PC-9 (cell line): Measurements from ENCODE around the gene HS3ST2. TPM values are rescaled to one million over a fixed set of nuclear protein-coding genes. Genes with fewer than 3 reads are reported as not detected.

ENCODE experiments used
- BruUV-seq: library from RNA; stranded (reverse); fragments of 400-500 nt; replicated peaks from 2 replicates; lab custom pipeline; 2021; lab: Mats Ljungman, UMichigan
- CTCF ChIA-PET: fragments of 300-600 bp; sonication (Branson Sonifier 250); formaldehyde crosslinking; loops from one replicate; lab custom pipeline; 2022; ENCODE audit warnings: antibody characterized with exemption; lab: Charles Lee
- POLR2A ChIA-PET: fragments of 300-600 bp; sonication (Branson Sonifier 250); formaldehyde crosslinking; loops from one replicate; lab custom pipeline; 2022; ENCODE audit warnings: antibody characterized with exemption; ENCODE audit not compliant: unreplicated experiment; lab: Charles Lee
- DNase-seq, 2 experiments: peaks; one replicate each; pipeline versions ENCODE4 v3.0.0 to v3.0.0-alpha.2; 2015 to 2022; ENCODE audit warnings: mixed read lengths in 1 of 2
- H2AFZ ChIP-seq: fragments of 200-600 bp; sonication (generic); 2 replicates; pipeline ENCODE4 v1.8.1; 2017; ENCODE audit warnings: antibody characterized with exemption
- H3F3A ChIP-seq: fragments of 200-600 bp; sonication (generic); 2 replicates; pipeline ENCODE4 v1.8.1; 2017; ENCODE audit warnings: antibody characterized with exemption, mild to moderate bottlenecking, low read depth; ENCODE audit not compliant: insufficient read depth
- H3K27ac ChIP-seq: fragments of 200-600 bp; sonication (generic); 2 replicates; pipeline ENCODE4 v1.6.1; 2016; ENCODE audit warnings: mixed run types
- H3K27me3 ChIP-seq: fragments of 200-600 bp; sonication (generic); 2 replicates; pipeline ENCODE4 v1.6.1; 2016; ENCODE audit warnings: low read depth, mixed run types; ENCODE audit not compliant: insufficient read depth
- H3K36me3 ChIP-seq: fragments of 200-600 bp; sonication (generic); 2 replicates; pipeline ENCODE4 v1.6.1; 2016; ENCODE audit warnings: low read depth, mixed run types
- H3K4me1 ChIP-seq: fragments of 200-600 bp; sonication (generic); replicated peaks from 2 replicates; pipeline ENCODE4 v1.6.1; 2016; ENCODE audit warnings: mixed run types; ENCODE audit not compliant: insufficient read depth
- H3K4me2 ChIP-seq: fragments of 200-600 bp; sonication (generic); 2 replicates; pipeline ENCODE4 v1.6.1; 2017; ENCODE audit warnings: mixed run types
- H3K4me3 ChIP-seq: fragments of 200-600 bp; sonication (generic); 2 replicates; pipeline ENCODE4 v1.6.1; 2016; ENCODE audit warnings: mixed run types
- H3K79me2 ChIP-seq: fragments of 200-600 bp; sonication (generic); 2 replicates; pipeline ENCODE4 v1.6.1; 2017; ENCODE audit warnings: low read depth, mixed run types
- H3K9me2 ChIP-seq: fragments of 200-600 bp; sonication (generic); 2 replicates; pipeline ENCODE4 v1.8.1; 2017; ENCODE audit warnings: mild to moderate bottlenecking; ENCODE audit not compliant: insufficient read depth
- H3K9me3 ChIP-seq: fragments of 200-600 bp; sonication (generic); 2 replicates; pipeline ENCODE4 v1.8.1; 2016; ENCODE audit warnings: low read depth; ENCODE audit not compliant: insufficient read depth
- H4K20me1 ChIP-seq: fragments of 200-600 bp; sonication (generic); 2 replicates; pipeline ENCODE4 v1.8.1; 2017; ENCODE audit not compliant: insufficient read depth
- EZH2 ChIP-seq: fragments of 200-600 bp; sonication (generic); IDR thresholded peaks from 2 replicates; pipeline ENCODE4 v1.8.0; 2017; ENCODE audit warnings: antibody characterized with exemption, low read depth
- intact Hi-C: fragments of 100-400 bp; cut with micrococcal nuclease; formaldehyde crosslinking; loops from one replicate; pipeline ENCODE4 v1.10.0; 2022; ENCODE audit not compliant: unreplicated experiment
- total RNA-seq: library from RNA; stranded (reverse); gene quantifications from 2 replicates; pipeline ENCODE4 v1.2.3, GENCODE V29; 2021
- TF ChIP-seq, protein P1 (sequence below): fragments of 200-600 bp; sonication (generic); conservative IDR thresholded peaks from 2 replicates; pipeline ENCODE4 v1.6.1; 2017; ENCODE audit warnings: mixed run types, antibody characterized with exemption, mild to moderate bottlenecking, moderate library complexity

The HS3ST2 gene
- total RNA-seq, 1 experiment from 2014 or later, result 1.1 TPM

DNA sequence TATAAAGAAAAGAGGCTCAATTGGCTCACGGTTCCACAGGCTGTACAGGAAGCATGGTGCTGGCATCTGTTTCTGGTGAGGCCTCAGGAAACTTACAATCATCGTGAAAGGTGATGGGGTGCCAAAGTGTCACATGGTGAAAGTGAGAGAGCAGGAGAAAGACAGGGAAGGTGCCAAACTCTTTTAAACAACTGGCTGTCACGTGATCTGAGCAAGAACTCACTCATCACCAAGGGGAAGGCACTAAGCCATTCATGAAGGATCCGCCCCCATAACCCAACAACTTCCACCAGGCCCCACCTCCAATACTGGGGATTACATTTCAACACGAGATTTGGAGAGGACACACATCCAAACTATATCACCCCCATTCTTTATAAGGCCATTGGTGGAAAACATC is 28.4 kb upstream of the HS3ST2 start:
- ChIA-PET CTCF (no interaction called here), POLR2A (no interaction called here)
- intact Hi-C loops, result no loop called here
- no peak overlapping the region for H2AFZ ChIP-seq
- no peaks in the 10 kb centered on the region for H4K20me1 ChIP-seq
- no peaks in the 10 kb centered on the region for H3K9me3 ChIP-seq
- no peaks in the 10 kb centered on the region for H3K9me2 ChIP-seq
- no peaks in the 10 kb centered on the region for H3K36me3 ChIP-seq
- no peak for DNase-seq
- TF ChIP-seq, protein P1, sequence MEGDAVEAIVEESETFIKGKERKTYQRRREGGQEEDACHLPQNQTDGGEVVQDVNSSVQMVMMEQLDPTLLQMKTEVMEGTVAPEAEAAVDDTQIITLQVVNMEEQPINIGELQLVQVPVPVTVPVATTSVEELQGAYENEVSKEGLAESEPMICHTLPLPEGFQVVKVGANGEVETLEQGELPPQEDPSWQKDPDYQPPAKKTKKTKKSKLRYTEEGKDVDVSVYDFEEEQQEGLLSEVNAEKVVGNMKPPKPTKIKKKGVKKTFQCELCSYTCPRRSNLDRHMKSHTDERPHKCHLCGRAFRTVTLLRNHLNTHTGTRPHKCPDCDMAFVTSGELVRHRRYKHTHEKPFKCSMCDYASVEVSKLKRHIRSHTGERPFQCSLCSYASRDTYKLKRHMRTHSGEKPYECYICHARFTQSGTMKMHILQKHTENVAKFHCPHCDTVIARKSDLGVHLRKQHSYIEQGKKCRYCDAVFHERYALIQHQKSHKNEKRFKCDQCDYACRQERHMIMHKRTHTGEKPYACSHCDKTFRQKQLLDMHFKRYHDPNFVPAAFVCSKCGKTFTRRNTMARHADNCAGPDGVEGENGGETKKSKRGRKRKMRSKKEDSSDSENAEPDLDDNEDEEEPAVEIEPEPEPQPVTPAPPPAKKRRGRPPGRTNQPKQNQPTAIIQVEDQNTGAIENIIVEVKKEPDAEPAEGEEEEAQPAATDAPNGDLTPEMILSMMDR, result no peak
- no peak for TF ChIP-seq EZH2
- H3F3A ChIP-seq, result peaks cover 22% of the 10 kb centered on the region
- peaks cover 23% of the 10 kb centered on the region for H3K4me1 ChIP-seq
- no peaks in the 10 kb centered on the region for H3K27me3 ChIP-seq
- H3K79me2 ChIP-seq, result no peaks in the 10 kb centered on the region
- H3K4me2 ChIP-seq, result no peak overlapping the region
- no peak overlapping the region for H3K27ac ChIP-seq
- BruUV-seq, result no TSS peak
- no peak overlapping the region for H3K4me3 ChIP-seq

DNA sequence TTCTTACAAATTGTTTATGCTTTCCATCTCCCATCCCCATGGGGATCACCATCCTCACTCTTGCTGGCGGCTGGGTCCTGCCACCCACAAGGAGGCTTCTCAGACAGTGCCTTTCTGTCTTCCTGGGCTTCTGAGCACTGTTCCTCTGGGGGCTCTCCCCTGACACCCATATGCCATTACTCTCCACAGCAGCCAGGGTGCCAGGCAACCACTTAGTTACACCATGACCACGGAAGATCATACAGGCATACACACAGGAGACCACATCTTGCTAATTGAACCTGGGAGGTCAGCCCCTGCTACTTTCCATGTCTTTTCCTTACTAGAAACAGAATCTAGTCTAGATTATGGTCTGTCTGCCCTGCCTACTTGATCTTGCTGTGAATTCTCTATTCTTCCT is 27.7 kb upstream of the HS3ST2 start:
- CTCF ChIA-PET, result no interaction called here
- no peak for DNase-seq
- POLR2A ChIA-PET, result no interaction called here
- TF ChIP-seq EZH2, result no peak
- TF ChIP-seq, protein P1, result no peak
- Histone ChIP-seq H4K20me1 (no peaks in the 10 kb centered on the region), H3K27ac (no peak overlapping the region), H3K27me3 (no peaks in the 10 kb centered on the region), H3K9me3 (no peaks in the 10 kb centered on the region), H3K4me2 (no peak overlapping the region), H3F3A (peaks cover 24% of the 10 kb centered on the region), H3K79me2 (no peaks in the 10 kb centered on the region), H3K4me3 (no peak overlapping the region), H3K4me1 (peaks cover 23% of the 10 kb centered on the region), H3K36me3 (no peaks in the 10 kb centered on the region), H3K9me2 (no peaks in the 10 kb centered on the region), H2AFZ (no peak overlapping the region)
- intact Hi-C loops, result no loop called here
- no TSS peak for BruUV-seq

DNA sequence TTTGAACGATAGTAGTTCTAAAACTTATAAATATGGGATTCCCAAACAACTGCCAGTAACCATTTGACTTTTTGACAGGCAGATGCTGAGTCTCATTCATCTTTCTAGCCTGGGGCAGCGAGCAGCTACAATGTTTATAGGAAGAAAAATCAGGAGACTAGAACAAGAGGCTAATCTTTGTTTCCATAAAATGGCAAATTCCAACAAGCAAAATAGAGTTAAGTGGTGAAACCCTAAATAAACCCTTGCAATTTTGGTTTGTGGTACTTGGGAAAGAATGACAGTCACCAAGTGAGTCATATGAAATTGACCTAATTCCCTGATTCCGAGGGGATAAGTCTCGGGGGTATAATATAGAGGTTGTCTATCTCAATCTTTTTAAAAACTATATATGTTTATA is 27.3 kb upstream of the HS3ST2 start:
- H3K4me2 ChIP-seq, result no peak overlapping the region
- no peaks in the 10 kb centered on the region for H3K9me3 ChIP-seq
- no peak overlapping the region for H2AFZ ChIP-seq
- DNase-seq, result no peak
- H3K9me2 ChIP-seq, result no peaks in the 10 kb centered on the region
- POLR2A ChIA-PET, result interaction anchor here (0.7 kb wide), 1 partner anchor 284 kb away, joined by 3 read pairs; no protein-coding TSS in a partner anchor
- H3K4me1 ChIP-seq, result peaks cover 23% of the 10 kb centered on the region
- no peaks in the 10 kb centered on the region for H3K27me3 ChIP-seq
- H3K27ac ChIP-seq, result no peak overlapping the region
- H3K79me2 ChIP-seq, result no peaks in the 10 kb centered on the region
- intact Hi-C loops, result no loop called here
- no peaks in the 10 kb centered on the region for H4K20me1 ChIP-seq
- CTCF ChIA-PET, result no interaction called here
- H3K4me3 ChIP-seq, result no peak overlapping the region
- H3K36me3 ChIP-seq, result no peaks in the 10 kb centered on the region
- H3F3A ChIP-seq, result peaks cover 24% of the 10 kb centered on the region
- TF ChIP-seq, protein P1, result no peak
- no peak for TF ChIP-seq EZH2
- no TSS peak for BruUV-seq
